NCI-H82 treated with DMSO at 0.1 percent for 48 hours (cell line): ENCODE data around the gene VDAC1.

Experiments used
- DNase-seq: peaks from one replicate; lab custom pipeline; 2025; ENCODE audit not compliant: unreplicated experiment; lab: John Stamatoyannopoulos, UW

VDAC1 gene

DNA sequence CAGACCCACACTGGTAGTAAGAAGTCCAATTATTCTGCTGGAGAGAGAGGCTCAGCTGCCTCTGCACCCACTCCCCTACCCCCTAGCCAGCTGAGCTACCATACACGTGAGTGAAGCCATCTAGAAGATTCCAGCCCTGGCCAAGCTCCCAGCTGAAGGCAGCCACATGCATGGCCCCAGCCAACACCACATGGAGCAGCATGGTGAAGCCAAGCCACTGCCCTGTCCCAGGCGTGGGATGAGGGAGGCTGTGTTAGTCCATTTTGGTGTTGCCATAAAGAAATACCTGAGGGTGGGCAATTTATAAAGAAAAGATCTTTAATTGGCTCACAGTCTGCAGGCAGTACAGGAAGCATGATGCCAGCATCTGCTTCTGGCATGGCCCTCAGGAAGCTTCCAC, 20.0 kb upstream of the VDAC1 start:
- DNase-seq = no peak

DNA sequence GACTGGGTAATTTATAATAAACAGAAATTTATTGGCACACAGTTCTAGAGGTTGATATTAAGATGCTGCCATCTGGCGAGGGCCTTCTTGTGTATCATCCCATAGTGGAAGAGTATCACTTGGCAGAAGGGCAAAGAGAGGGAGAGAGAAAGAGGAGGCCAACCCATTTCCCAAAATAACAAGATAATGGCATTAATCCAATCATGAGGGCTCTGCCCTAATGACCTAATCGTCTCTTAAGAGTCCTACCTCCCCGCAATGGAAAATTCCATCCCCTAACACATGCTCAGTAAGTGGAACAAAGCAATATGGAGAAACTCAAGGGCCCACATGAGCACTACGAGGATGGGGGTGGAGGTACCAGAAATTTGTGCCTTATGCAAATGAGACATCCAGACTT, 17.6 kb upstream of the VDAC1 start:
- DNase-seq = peak; percentile 91

DNA sequence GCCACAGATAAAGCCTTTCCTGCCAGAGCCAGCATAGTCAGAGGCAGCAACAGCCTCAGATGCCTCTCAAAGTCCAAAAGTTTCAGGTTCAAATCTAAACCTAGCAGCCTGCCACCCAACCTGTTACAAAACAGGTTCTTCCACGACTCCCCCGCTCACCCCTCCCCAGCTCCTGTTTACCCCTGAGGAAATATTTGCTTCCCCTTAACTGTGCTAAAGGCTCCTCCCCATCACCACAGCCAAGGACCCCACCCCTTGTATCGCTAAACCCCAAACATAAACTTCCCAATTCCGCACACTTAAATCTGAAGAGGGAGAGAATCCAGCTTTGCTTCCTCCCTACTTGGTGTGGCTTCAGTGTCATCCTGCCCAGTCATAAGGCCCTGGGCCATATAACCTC, 15.4 kb upstream of the VDAC1 start:
- DNase-seq = no peak

DNA sequence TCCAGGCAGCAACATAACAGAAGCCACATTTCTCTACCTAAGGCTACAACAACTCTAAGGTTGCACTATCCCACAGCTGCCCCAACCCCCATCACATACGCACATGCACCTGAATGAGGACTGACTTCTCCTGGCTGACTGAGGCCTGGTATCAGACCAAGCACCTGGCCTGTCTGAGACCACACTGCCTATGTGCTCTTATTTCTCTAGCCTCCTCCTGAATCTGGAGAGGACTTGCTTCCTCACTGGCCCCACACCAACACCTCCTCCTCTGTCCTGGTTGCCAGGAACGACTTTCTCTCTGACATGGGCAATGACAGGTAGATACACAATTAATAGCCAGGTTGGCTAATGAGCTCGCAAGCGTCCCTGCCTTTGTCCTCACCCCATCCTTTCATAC, 14.9 kb upstream of the VDAC1 start:
- no peak for DNase-seq

DNA sequence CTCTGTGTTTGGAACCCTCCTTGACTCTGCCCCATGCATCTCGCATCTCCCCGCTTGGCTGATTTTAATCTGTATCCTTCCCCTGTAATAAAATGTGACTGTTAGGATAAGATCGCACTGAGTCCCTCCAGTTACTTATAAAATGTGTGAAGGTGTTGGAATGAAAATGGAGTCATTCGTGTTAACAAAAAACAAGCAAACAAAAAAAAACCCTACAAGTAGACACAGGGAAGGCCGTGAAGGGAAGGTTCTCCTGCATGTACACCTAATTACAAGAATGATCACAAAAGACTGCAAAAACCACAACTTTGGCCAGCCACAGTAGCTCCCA, 14.2 kb upstream of the VDAC1 start:
- no peak for DNase-seq

DNA sequence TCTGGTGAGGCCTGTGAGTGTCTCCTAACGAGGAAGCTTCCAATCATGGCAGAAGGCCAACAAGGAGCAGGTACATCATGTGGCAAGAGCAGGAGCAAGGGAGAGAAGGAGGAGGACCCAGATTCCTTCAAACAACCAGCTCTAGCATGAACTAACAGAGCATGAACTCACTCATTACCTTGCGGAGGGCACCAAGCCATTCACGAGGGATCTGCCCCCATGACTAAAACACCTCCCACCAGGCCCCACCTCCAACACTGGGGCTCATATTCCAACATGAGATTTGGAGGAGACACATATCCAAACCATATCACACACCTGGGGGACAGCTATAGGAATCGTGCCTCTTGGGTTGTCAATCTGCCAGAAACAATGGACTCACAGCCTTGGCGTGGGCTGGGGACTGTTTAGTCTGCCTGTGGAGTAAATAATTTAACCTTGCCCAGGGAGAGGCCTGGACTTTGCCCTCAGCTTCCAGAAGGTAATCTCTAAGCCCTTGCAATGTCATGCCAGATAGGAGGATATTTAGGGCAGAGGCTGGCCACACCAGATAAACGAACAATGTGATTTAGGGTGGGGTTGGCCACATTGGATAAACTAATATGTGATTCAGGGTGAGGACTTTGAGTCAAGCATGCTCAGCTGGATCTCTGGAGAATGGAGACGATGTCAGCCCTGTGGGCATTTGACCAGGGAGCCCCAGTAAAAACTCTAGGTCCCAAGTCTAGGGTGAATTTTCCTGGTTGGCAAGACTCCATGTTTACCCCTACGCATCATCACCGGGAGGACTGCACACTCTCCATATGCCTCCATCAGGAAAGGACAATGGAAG, 13.6 kb upstream of the VDAC1 start:
- no peak for DNase-seq

DNA sequence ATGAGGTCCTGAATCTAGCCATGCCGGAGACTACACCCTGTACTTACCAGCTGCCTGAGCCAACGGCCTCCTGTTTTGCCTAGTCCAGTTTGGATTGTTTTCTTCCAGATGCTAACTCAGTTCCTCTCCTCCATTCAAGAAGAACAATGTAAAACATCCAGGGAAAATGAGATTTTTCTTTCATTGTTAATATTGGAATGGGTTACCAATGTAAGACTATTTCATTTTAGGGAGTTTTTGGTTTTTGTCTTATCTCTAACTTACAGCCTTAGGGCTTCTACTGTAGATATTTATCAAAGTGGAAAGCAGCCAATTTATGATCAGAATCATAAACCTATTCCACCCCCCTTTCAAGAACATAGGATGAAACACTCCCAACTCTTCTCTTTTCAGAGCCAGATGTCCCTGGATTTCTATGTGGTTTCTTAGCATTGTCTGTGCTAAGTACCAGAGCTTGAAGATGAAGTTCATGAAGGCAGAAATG, 3.5 kb upstream of the VDAC1 start:
- DNase-seq = no peak

DNA sequence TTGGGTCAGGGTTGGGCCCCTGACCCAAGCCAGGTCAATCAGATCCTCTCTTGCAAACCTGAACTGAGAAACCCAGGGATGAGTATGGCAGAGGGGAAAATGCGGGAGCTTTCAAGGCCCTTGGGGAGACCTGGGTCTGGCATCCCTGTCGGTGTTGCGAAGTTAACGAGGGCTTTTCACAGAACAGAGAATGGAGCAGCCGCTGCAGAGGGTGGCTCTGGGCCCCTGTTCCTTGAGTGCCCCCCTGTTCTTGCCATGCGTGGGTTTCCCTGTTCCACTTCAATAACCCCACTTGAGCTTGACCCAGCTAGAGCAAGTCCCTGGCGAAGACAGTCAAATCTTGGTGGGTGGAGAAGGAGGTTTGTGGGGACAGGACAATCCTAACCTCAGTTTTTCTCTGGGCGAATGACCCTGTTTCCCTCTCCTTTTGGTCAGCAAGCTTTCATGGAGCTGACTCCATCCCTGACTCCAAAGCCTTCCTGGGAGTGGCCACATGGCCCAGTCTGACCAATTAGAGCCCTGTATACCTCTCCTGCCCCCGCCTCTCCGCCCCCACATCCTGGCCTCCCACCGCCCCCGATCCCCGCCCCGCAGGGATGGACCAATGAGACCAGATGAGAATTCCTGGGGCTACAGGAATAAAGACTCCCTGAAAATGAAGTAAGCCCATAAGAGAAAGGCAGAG, 2.9 kb upstream of the VDAC1 start:
- DNase-seq = peak; percentile 10

DNA sequence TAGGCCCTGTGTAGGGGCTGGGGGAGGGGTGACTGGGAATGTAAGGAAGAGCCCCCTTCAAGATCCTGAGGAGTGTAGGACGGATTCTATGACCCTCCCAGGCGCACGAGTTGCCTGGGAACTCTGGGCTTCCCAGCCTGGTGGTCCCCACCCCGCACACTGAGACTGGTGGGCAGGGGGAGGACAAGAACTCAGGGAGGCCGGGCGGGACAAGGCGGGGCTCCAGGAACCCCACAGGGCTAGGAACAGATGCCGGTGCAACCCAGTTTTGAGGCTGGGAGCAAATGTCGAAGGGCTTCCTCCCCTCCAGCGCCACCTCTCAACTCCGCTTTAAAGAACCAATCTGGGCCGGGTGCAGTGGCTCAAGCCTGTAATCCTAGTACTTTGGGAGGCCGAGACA, 1.3 kb upstream of the VDAC1 start:
- no peak for DNase-seq

DNA sequence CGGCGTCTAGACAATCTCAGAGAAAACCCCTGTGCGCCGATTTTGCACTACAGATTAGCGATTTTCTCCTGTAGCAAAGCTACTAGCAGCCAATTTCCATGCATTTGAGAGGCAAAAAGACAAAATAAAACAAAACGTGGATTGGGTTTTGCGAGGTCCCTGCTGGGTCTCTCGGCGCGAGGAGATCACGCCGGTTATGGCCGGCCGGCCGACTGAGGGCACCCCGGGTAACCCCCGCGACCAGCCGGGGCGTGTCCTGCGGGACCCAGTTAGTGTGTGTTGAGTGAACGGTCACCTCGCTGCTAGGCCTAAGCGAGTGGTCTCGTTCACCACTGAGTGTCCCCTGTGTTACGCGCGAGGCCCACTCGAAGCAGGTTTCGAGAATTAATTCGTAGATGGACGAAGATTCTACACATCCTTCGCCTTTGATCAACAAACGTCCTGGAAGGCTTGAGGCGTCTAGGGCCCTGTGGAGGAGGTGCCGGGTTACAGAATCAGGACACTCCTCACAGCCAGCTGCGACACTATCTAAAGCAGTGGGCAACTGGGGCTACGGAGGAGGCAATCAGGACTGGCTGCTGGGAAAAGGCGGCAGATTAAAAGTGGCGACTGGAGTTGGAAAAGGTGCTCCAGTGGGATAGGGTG, 764 bp upstream of the VDAC1 start:
- no peak for DNase-seq

DNA sequence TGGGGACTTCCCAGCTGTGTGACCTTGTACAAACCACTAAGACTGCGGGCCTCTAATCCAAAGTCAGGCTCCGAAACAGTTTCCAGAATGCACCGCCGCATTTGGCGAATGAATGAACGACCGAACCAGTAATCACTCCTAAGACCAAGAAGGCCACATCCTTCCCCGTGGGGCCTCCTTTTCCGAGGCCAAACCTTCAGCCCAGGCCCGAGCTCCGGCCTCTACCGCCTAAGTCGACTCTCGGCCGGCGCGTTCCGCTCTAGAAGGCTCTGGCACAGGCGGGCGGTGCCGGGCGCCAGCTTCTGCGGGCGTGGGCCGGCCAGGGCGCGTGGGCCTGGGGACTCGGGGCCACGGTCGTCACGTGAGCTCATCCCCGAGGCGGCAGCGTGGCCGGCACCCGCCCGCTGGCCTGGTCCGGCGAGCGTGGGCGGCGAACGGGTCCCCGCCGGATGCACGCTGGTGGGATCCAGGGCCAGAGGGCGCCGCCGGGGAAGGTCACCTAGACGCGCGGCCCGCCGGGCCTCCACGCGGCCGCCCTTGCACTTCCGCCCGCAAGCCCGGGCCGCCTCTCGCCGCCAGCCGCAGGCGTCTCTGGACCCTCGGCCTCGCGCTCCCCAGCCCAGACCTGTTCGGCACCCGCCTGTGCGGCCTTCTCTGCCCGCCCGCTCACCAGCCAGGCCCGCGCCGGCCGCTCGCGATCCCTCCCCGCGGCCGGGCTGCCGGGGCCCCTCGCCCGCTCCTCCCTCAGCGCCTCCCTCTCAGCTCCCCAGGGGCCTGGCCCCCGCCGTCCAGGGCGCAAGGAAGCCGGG, 754 bp downstream of the VDAC1 start:
- DNase-seq = no peak

DNA sequence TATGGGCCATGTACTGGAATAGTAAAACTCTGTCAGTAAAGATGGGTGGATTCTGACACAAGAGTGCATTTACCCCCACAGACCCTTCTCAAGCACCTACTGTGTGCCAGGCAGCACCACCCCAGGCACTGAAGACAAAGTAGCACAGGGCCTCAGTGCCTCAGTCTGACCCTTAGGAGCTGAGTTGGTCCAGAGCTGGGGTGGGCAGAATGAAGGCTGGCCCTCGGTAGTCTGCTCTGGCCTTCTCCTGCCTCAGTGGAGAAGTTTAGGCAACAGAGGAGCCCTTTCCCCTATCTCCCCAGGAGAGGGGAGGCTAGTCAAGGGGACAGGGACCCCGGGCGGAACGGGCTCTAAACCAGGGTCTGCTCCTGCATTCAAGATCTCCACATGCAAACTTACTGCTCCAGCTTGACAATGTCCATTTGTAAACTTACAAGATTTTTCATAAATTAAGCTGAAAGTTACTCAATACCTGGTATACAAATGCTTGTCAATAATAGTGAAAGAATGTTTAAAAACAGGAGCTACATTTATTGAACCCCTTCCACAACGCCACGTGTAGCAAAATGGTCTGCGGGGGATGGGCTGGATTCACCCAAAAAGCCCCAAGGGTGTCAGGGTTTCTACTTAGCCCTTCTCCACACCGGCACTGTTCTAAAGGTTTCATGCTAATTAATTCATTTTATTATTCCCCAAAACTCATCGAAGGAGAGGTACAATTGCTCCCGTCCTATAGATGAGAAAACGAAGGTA, 1.5 kb downstream of the VDAC1 start:
- DNase-seq = no peak

DNA sequence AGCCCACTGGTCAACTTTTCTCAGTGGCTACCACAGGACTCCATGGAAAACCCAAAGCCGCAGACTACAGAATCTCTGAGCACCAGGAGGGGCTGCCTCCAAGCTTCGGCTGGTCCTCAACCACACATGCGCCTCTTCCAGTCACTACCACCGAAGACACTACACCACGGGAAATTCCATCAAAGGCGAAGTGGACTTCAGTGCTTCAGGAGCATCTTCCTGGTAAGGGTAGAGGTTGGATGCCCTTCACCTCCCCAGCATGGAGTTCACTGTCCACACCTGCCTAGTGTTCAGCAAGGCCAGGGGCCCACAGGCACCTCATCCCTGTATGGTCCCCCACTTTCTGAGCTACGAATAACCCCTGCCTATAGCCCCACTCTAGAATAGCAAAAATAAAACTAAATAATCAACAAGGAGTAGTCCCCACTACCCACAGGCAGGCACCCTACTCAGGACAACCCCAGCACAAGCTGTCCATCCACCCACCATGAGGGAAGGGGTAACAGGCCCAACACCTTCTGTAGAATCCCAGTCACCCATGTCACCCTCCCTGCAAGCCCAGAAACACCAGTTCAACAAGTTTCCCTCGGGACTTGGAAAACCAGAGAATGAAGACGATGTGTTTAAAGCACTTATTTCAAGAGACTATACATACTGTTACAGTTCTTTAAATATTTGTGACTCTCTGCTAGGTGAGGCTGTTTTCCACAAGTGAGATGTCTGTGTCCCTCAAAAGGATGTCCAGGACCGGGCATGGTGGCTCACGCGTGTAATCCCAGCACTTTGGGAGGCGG, 2.6 kb downstream of the VDAC1 start:
- no peak for DNase-seq

DNA sequence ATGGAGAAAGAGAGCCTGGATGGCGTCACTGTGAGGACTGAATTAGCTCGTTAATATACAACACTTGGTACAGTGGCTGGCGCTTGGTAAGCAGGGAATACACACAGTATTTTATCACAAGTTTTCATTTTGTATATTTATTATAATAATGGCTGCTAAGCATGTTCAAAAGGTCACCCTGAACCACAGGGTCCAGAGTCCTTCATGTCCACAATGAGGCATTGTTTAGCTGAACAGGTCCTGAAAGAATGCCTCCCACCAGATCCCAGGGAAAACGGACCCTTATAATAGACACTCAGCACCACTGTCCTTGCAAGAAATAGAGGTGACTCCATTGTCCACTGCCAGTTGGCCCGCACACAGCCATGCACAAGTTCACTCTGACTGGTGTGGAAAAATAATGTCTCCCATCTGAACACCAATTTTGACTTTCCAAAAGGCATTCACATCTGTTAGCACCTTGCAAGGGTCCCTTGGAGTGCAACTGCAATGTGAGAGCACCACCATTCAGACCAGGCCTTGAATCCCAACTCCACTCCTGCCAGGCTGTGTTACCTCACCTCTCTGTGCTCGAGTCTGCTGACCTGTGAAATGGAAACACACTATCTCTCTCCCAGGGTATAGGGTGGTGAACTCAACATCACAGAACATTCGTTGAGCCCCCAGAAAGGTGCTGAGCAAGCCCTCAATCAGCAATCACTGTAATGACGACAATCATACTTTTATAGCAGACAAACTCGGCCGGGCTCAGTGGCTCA, 3.9 kb downstream of the VDAC1 start:
- DNase-seq = no peak

DNA sequence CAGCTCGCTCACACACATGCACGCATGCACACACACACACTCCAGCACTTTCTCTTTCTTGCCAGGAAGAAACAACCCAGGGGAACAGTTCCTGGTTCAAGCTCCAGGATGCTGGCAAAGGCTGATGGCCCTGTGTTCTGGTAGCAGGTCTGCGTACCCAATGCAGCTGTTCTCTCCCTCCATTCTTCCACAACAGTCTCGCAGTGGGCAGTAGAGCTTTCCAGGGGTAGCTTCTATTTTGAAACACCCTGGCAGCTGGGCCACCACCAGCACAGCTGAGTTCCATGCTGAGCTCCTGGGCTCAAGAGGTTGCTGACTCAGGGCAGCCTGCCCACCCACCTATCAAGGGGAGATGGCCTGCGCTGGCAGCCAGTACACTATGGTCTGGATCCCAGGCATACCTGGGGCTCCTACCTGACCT, 4.7 kb downstream of the VDAC1 start:
- no peak for DNase-seq

DNA sequence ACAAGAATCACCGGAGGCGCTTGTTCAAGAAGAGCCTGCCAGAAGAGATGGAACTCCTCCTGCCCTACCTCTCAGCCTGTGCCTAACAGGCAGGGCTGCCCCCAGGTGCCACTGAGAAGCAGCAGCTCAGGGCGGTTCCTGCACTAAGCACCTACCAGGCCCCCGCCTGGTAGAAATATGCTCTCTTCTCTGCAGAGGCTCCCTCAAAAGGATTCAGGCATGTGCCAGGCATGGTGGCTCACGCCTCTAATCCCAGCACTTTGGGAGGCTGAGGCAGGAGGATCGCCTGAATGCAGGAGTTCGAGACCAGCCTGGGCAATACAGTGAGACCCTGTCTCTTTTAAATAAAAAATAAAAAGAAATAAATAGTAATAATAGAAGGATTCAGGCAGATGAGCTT, 6.0 kb downstream of the VDAC1 start:
- no peak for DNase-seq

DNA sequence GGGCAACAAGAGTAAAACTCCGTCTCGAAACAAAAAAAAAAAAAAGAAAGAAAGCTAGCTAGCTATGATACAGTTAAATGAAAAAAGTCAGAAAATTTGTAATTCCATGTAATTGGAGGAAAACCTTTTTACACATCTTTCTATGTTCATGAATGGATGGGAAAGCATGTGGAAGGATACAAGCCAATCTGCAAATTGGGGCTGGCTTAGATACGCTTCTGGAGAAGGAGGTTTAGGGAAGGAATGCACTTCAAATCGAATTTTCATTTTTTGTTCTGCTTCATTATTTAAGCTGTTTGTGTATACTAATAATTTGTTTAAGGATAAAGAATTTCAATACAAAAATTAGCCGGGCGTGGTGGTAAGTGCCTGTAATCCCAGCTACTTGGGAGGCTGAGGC, 6.7 kb downstream of the VDAC1 start:
- DNase-seq = no peak

DNA sequence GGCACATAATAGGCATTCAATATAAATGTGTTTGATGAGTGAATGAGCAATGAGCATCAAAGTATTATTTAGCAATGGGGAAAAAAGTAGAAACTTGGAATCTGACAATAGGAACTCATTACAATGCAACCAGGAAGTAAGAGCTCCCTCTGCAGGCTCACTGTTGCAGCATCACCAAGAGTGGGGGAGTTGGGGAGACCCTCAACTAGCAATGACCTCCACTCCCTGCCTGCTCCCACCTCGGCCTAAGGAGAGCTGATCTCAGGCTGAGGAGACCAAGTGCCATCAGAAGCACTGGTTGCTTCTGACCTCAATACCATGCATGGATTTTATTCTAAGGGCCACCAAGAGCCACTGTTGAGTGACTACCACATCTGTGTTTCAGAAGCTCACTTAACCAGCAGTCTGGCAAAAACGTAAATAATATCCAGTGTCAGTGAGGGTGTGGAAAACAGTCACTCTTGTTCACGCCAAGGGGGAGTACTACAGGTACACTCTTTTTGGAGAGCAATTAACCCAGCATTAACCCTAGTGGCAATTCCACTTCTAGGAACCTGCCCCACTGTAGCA, 8.0 kb downstream of the VDAC1 start:
- DNase-seq = no peak
